HG02943 (cell line): ENCODE data around the gene HMGCLL1.

Experiments
- ATAC-seq: cut with Tn5 transposase; IDR thresholded peaks from one replicate; pipeline ENCODE4 v1.9.1; 2021; ENCODE audit warnings: mild to moderate bottlenecking, low read depth, moderate library complexity; ENCODE audit not compliant: unreplicated experiment

The HMGCLL1 gene

GRCh38 chr6:55578537-55579363, at the start of gene HMGCLL1:
Gene HMGCLL1 (minus strand): TSS chr6:55579192. CDS start chr6:55579055, 137 bp downstream.
- no peak for ATAC-seq

GRCh38 chr6:55621993-55622392, 43.0 kb upstream of the HMGCLL1 start:
- no peak for ATAC-seq

GRCh38 chr6:55621244-55621643, 42.3 kb upstream of the HMGCLL1 start:
- no peak for ATAC-seq

GRCh38 chr6:55617272-55617671, 38.3 kb upstream of the HMGCLL1 start:
- ATAC-seq: no peak

GRCh38 chr6:55604021-55604420, 25.0 kb upstream of the HMGCLL1 start:
- no peak for ATAC-seq

- ATAC-seq: no peak
Measured at GRCh38 chr6:55601120-55601519, 22.1 kb upstream of the HMGCLL1 start.

GRCh38 chr6:55594442-55594841, 15.4 kb upstream of the HMGCLL1 start:
- ATAC-seq: no peak

GRCh38 chr6:55584654-55585354, 5.8 kb upstream of the HMGCLL1 start:
- no peak for ATAC-seq

GRCh38 chr6:55576811-55577210, 2.2 kb downstream of the HMGCLL1 start:
- ATAC-seq: no peak

- no peak for ATAC-seq
Measured at GRCh38 chr6:55574556-55574955, 4.4 kb downstream of the HMGCLL1 start.

GRCh38 chr6:55569638-55570037, 9.4 kb downstream of the HMGCLL1 start:
- no peak for ATAC-seq

GRCh38 chr6:55568808-55569439, 10.1 kb downstream of the HMGCLL1 start:
- no peak for ATAC-seq

GRCh38 chr6:55567558-55567957, 11.4 kb downstream of the HMGCLL1 start:
- no peak for ATAC-seq

- no peak for ATAC-seq
Measured at GRCh38 chr6:55566036-55566710, 12.8 kb downstream of the HMGCLL1 start.

GRCh38 chr6:55562318-55562717, 16.7 kb downstream of the HMGCLL1 start:
- ATAC-seq: no peak

GRCh38 chr6:55560290-55560885, 18.6 kb downstream of the HMGCLL1 start:
- no peak for ATAC-seq

GRCh38 chr6:55557146-55557545, 21.8 kb downstream of the HMGCLL1 start:
- no peak for ATAC-seq

- ATAC-seq: no peak
Measured at GRCh38 chr6:55545791-55546190, 33.2 kb downstream of the HMGCLL1 start.

GRCh38 chr6:55543633-55544309, 35.2 kb downstream of the HMGCLL1 start:
- no peak for ATAC-seq

- no peak for ATAC-seq
Measured at GRCh38 chr6:55541024-55541423, 38.0 kb downstream of the HMGCLL1 start.
